DOHH2 (cell line): ENCODE measurements around the gene MAP2K5.

Experiments used
- H3F3A ChIP-seq: fragments of 200-600 bp; sonication (generic), shearing (Covaris generic); 2 replicates; pipeline ENCODE4 v1.6.0; 2016; ENCODE audit warnings: antibody characterized with exemption, mild to moderate bottlenecking; ENCODE audit not compliant: control insufficient read depth, insufficient read depth
- H3K27ac ChIP-seq: fragments of 200-600 bp; sonication (generic); 2 replicates; pipeline ENCODE4 v1.5.1; 2014; ENCODE audit warnings: low read depth, mild to moderate bottlenecking, low read length, moderate library complexity
- H3K27me3 ChIP-seq: fragments of 200-600 bp; sonication (generic); 2 replicates; pipeline ENCODE4 v1.6.1; 2014; ENCODE audit warnings: mild to moderate bottlenecking, low read length, mixed read lengths; ENCODE audit not compliant: control insufficient read depth
- H3K36me3 ChIP-seq: fragments of 200-600 bp; sonication (generic); 2 replicates; pipeline ENCODE4 v1.6.1; 2014; ENCODE audit warnings: mild to moderate bottlenecking, low read length, moderate library complexity, mixed read lengths; ENCODE audit not compliant: control insufficient read depth
- H3K4me1 ChIP-seq: fragments of 200-600 bp; sonication (generic); 2 replicates; pipeline ENCODE4 v1.6.1; 2014; ENCODE audit warnings: mild to moderate bottlenecking, low read length, mixed read lengths; ENCODE audit not compliant: control insufficient read depth
- H3K4me2 ChIP-seq: fragments of 200-600 bp; sonication (generic); 2 replicates; pipeline ENCODE4 v1.6.0; 2014; ENCODE audit warnings: mild to moderate bottlenecking, low read length, moderate library complexity
- H3K4me3 ChIP-seq: fragments of 200-600 bp; sonication (generic); 2 replicates; pipeline ENCODE4 v1.5.1; 2014; ENCODE audit warnings: mild to moderate bottlenecking, low read length, mixed read lengths
- H3K79me2 ChIP-seq: fragments of 200-600 bp; sonication (generic); 2 replicates; pipeline ENCODE4 v1.6.1; 2014; ENCODE audit warnings: mild to moderate bottlenecking, low read length, mixed read lengths; ENCODE audit not compliant: control insufficient read depth
- H3K9me2 ChIP-seq: fragments of 200-600 bp; sonication (generic); replicated peaks from 2 replicates; pipeline ENCODE4 v1.6.1; 2014; ENCODE audit warnings: mild to moderate bottlenecking, low read length, mixed read lengths; ENCODE audit not compliant: control insufficient read depth
- H3K9me3 ChIP-seq: fragments of 200-600 bp; sonication (generic); 2 replicates; pipeline ENCODE4 v1.6.1; 2014; ENCODE audit warnings: antibody characterized with exemption, low read length, mixed read lengths; ENCODE audit not compliant: control insufficient read depth, insufficient read depth
- H4K20me1 ChIP-seq: fragments of 200-600 bp; sonication (generic); 2 replicates; pipeline ENCODE4 v1.6.0; 2014; ENCODE audit warnings: low read depth, mild to moderate bottlenecking, antibody characterized with exemption, low read length, moderate library complexity; ENCODE audit not compliant: control insufficient read depth, insufficient read depth
- CTCF ChIP-seq: fragments of 200-600 bp; sonication (generic); IDR thresholded peaks from one replicate; pipeline ENCODE4 v1.5.1; 2014; ENCODE audit warnings: antibody characterized with exemption, mild to moderate bottlenecking, low read depth, low read length; ENCODE audit not compliant: poor library complexity, severe bottlenecking
- EZH2phosphoT487 ChIP-seq: fragments of 200-600 bp; sonication (generic); IDR thresholded peaks from 2 replicates; pipeline ENCODE4 v1.6.1; 2017; ENCODE audit warnings: borderline replicate concordance, mild to moderate bottlenecking, antibody characterized with exemption, low read length, moderate library complexity, mixed read lengths

The MAP2K5 gene

GRCh38 chr15:67723294-67724024 is 181.0 kb downstream of the MAP2K5 start:
- no peak for TF ChIP-seq EZH2phosphoT487
- TF ChIP-seq CTCF = no peak
- Histone ChIP-seq H3K4me2 (no peak overlapping the region), H3K36me3 (no peaks in the 10 kb centered on the region), H3K4me3 (no peak overlapping the region), H3K9me2 (no peaks in the 10 kb centered on the region), H3K79me2 (no peaks in the 10 kb centered on the region), H3K27ac (no peak overlapping the region), H3K27me3 (no peaks in the 10 kb centered on the region), H3K9me3 (no peaks in the 10 kb centered on the region), H3K4me1 (peaks cover 9% of the 10 kb centered on the region), H4K20me1 (no peaks in the 10 kb centered on the region), H3F3A (no peaks in the 10 kb centered on the region)

GRCh38 chr15:67724691-67725375 is 182.3 kb downstream of the MAP2K5 start:
- Histone ChIP-seq H3K4me2 (no peak overlapping the region), H3K27me3 (no peaks in the 10 kb centered on the region), H4K20me1 (no peaks in the 10 kb centered on the region), H3K4me1 (peaks cover 9% of the 10 kb centered on the region), H3K27ac (no peak overlapping the region), H3K79me2 (no peaks in the 10 kb centered on the region), H3K4me3 (no peak overlapping the region), H3K36me3 (no peaks in the 10 kb centered on the region), H3K9me3 (no peaks in the 10 kb centered on the region), H3F3A (no peaks in the 10 kb centered on the region), H3K9me2 (no peaks in the 10 kb centered on the region)
- TF ChIP-seq CTCF = no peak

GRCh38 chr15:67730135-67730534 is 187.6 kb downstream of the MAP2K5 start:
- Histone ChIP-seq H3K4me3 (no peak overlapping the region), H3K9me3 (no peaks in the 10 kb centered on the region), H3K36me3 (no peaks in the 10 kb centered on the region), H4K20me1 (no peaks in the 10 kb centered on the region), H3K27me3 (no peaks in the 10 kb centered on the region), H3K4me2 (no peak overlapping the region), H3F3A (no peaks in the 10 kb centered on the region), H3K4me1 (no peaks in the 10 kb centered on the region), H3K27ac (no peak overlapping the region), H3K9me2 (no peaks in the 10 kb centered on the region), H3K79me2 (no peaks in the 10 kb centered on the region)
- TF ChIP-seq EZH2phosphoT487 (no peak), CTCF (no peak)
